ENCODE data around the gene NCOA3. TPM values are rescaled to one million over a fixed set of nuclear protein-coding genes. Genes with fewer than 3 reads are reported as not detected.

The NCOA3 gene
- total RNA-seq, 1 experiment from 2014 or later: 23.3 TPM

DNA sequence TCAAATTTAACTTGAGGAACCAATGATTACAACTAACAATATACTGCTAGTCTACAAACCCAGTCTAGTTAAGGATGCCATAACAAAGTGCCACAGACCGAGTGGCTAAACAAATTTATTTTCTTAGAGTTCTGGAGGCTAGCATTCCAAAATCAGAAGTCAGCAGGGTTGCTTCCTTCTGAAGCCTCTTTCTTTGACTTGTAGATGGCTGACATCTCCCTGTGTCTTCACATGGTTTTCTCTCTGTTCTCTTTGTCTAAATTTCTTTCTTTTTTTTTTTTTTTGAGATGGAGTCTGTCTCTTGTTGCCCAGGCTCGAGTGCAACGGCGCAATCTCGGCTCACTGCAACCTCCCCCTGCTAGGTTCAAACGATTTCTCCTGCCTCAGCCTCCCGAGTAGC, 56.1 kb downstream of the NCOA3 start:
- H2BK15ac ChIP-seq (ENCODE audit: low read depth, low read length): no peak overlapping the region
- no peak overlapping the region for H3K4ac ChIP-seq (ENCODE audit: low read depth, low read length)
- H3K9ac ChIP-seq (ENCODE audit: extremely low read depth, insufficient read length, low read length): no peak overlapping the region
- H3K23me2 ChIP-seq (ENCODE audit: insufficient read length, low read depth, low read length, poor library complexity, severe bottlenecking): no peaks in the 10 kb centered on the region
- no peak overlapping the region for H2BK120ac ChIP-seq (ENCODE audit: low read depth, low read length, poor library complexity, severe bottlenecking)
- no peak overlapping the region for H2BK5ac ChIP-seq (ENCODE audit: insufficient read length, low read length)
- Mint-ChIP-seq H3K9me3 (peaks cover 0 to 4% of the 10 kb centered on the region in 2 experiments; a peak in 4 of 5 replicates), H3K4me3 (peak overlapping the region; percentile 36 to 69; a peak in 3 of 5 replicates), H3K27ac (peak overlapping the region in 2 of 3 experiments; percentile 92 to 98; a peak in 5 of 7 replicates), H3K27me3 (ENCODE audit: low read depth) (no peaks in the 10 kb centered on the region), H3K36me3 (ENCODE audit: insufficient read depth in 1 of 3, low read depth in 3 of 3) (peaks cover 3 to 4% (median 4%) of the 10 kb centered on the region in 3 experiments; a peak in 5 of 7 replicates), H3K4me1 (peaks cover 46 to 52% of the 10 kb centered on the region in 2 experiments)
- no peak overlapping the region for H3K14ac ChIP-seq (ENCODE audit: insufficient read depth, low read length)
- H3K4me2 ChIP-seq (ENCODE audit: insufficient read depth, insufficient read length, low read length): peak overlapping the region; percentile 12
- H3K27ac ChIP-seq (ENCODE audit: insufficient read length, low read depth, low read length): no peak overlapping the region
- TF ChIP-seq, protein P1, sequence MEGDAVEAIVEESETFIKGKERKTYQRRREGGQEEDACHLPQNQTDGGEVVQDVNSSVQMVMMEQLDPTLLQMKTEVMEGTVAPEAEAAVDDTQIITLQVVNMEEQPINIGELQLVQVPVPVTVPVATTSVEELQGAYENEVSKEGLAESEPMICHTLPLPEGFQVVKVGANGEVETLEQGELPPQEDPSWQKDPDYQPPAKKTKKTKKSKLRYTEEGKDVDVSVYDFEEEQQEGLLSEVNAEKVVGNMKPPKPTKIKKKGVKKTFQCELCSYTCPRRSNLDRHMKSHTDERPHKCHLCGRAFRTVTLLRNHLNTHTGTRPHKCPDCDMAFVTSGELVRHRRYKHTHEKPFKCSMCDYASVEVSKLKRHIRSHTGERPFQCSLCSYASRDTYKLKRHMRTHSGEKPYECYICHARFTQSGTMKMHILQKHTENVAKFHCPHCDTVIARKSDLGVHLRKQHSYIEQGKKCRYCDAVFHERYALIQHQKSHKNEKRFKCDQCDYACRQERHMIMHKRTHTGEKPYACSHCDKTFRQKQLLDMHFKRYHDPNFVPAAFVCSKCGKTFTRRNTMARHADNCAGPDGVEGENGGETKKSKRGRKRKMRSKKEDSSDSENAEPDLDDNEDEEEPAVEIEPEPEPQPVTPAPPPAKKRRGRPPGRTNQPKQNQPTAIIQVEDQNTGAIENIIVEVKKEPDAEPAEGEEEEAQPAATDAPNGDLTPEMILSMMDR (conservative IDR thresholded peaks at IDR 0.05): no peak
- no peaks in the 10 kb centered on the region for H4K20me1 ChIP-seq (ENCODE audit: control insufficient read depth, insufficient read depth, insufficient read length)
- no peak overlapping the region for H3K23ac ChIP-seq (ENCODE audit: insufficient read length, low read depth, low read length)
- DNase-seq: no peak
- H4K91ac ChIP-seq (ENCODE audit: insufficient read length, low read depth, low read length): no peak overlapping the region
- H3K27me3 ChIP-seq (ENCODE audit: insufficient read depth, low read length): no peaks in the 10 kb centered on the region
- H3K79me1 ChIP-seq (ENCODE audit: insufficient read depth, low read depth, low read length, poor library complexity, severe bottlenecking): peaks cover 11% of the 10 kb centered on the region
- H3K9me3 ChIP-seq (ENCODE audit: control insufficient read depth, low read depth, low read length): no peaks in the 10 kb centered on the region
- peaks cover 6% of the 10 kb centered on the region; the same call in 1 of the 2 replicates for H3K79me2 ChIP-seq (ENCODE audit: insufficient read depth, low read length)
- H4K8ac ChIP-seq (replicated peaks; ENCODE audit: insufficient read length, low read depth, low read length): no peak overlapping the region
- no peak overlapping the region for H4K5ac ChIP-seq (ENCODE audit: insufficient read length, low read depth, low read length)
- no peak overlapping the region for H3K18ac ChIP-seq (ENCODE audit: insufficient read length, low read depth, low read length)
- no peak overlapping the region for H2BK20ac ChIP-seq (ENCODE audit: low read depth, low read length, poor library complexity, severe bottlenecking)
- no peak overlapping the region for H3T11ph ChIP-seq (ENCODE audit: low read length)
- H3K56ac ChIP-seq (ENCODE audit: insufficient read length, low read depth, low read length): no peak overlapping the region
- H2AK5ac ChIP-seq (ENCODE audit: insufficient read length, low read length): no peak overlapping the region
- H3K4me1 ChIP-seq (ENCODE audit: insufficient read depth, low read length): peaks cover 10% of the 10 kb centered on the region
- no peak overlapping the region for H2AFZ ChIP-seq (ENCODE audit: low read length)
- no peak overlapping the region for H2BK12ac ChIP-seq (ENCODE audit: insufficient read length, low read depth, low read length)
- WGBS (ENCODE audit: extremely low coverage, insufficient read length, low lambda C conversion rate): no CpG with 5 or more reads among the region's 7 CpGs

All from H9 (cell line).